Cardiac muscle cell (in vitro differentiated cells and primary cell): Measurements from ENCODE around the gene FBXL15. TPM values are rescaled to one million over a fixed set of nuclear protein-coding genes. Genes with fewer than 3 reads are reported as not detected.

Source experiments
- DNase-seq, 2 donors: peaks; one replicate each; pipeline versions ENCODE4 v3.0.0 to v3.0.0-alpha.2; 2010 to 2017; ENCODE audit warnings: low read depth in 1 of 2, low spot score in 1 of 2
- H3K27ac ChIP-seq: fragments of 200-600 bp; sonication (generic); 2 replicates; pipeline ENCODE4 v1.5.1; 2016
- H3K27me3 ChIP-seq: fragments of 200-600 bp; sonication (generic); 2 replicates; pipeline ENCODE4 v1.6.0; 2016; ENCODE audit warnings: control low read depth
- H3K36me3 ChIP-seq: fragments of 200-600 bp; sonication (generic); 2 replicates; pipeline ENCODE4 v1.5.1; 2016; ENCODE audit warnings: control low read depth
- H3K4me1 ChIP-seq: fragments of 200-600 bp; sonication (generic); 2 replicates; pipeline ENCODE4 v1.8.1; 2017; ENCODE audit warnings: low read depth, mild to moderate bottlenecking, mixed run types
- H3K4me3 ChIP-seq: fragments of 200-600 bp; sonication (generic); 2 replicates; pipeline ENCODE4 v1.5.1; 2016; ENCODE audit warnings: mild to moderate bottlenecking
- H3K9me3 ChIP-seq: fragments of 200-600 bp; sonication (generic); 2 replicates; pipeline ENCODE4 v1.5.1; 2017; ENCODE audit warnings: low read depth, mild to moderate bottlenecking, control low read depth
- CTCF ChIP-seq: IDR thresholded peaks from 2 replicates; pipeline ENCODE4 v1.5.1; 2012; ENCODE audit warnings: low read depth, mild to moderate bottlenecking, low read length
- polyA plus RNA-seq: library from polyadenylated mRNA; unstranded; fragments of >200 nt; fragmentation: Nextera tagmentation; extraction: Ambion mirVana; gene quantifications from 2 replicates; pipeline ENCODE4 v1.2.1, GENCODE V29; 2016
- total RNA-seq: library from RNA; depleted of rRNA; stranded (reverse); fragments of >200 nt; gene quantifications from 2 replicates; pipeline ENCODE4 v1.2.3, GENCODE V29; 2016

Gene FBXL15
- total and polyA plus RNA-seq, 2 experiments from 2014 or later: 36.3 to 46.3 TPM

- no peak overlapping the region for H3K27ac ChIP-seq
- no peak for DNase-seq
- H3K4me3 ChIP-seq: no peak overlapping the region
- TF ChIP-seq CTCF: no peak
- H3K27me3 ChIP-seq: peaks cover 27% of the 10 kb centered on the region
- H3K4me1 ChIP-seq: peaks cover 3% of the 10 kb centered on the region
- H3K36me3 ChIP-seq: no peaks in the 10 kb centered on the region
- H3K9me3 ChIP-seq: no peaks in the 10 kb centered on the region
Measured at GRCh38 chr10:102413806-102414561, 6.7 kb upstream of the FBXL15 start.

GRCh38 chr10:102414749-102415148, 5.9 kb upstream of the FBXL15 start:
- no peaks in the 10 kb centered on the region for H3K36me3 ChIP-seq
- no peaks in the 10 kb centered on the region for H3K9me3 ChIP-seq
- TF ChIP-seq CTCF: no peak
- peaks cover 22% of the 10 kb centered on the region for H3K27me3 ChIP-seq
- no peak for DNase-seq
- no peak overlapping the region for H3K4me3 ChIP-seq
- no peak overlapping the region for H3K27ac ChIP-seq
- H3K4me1 ChIP-seq: peaks cover 8% of the 10 kb centered on the region

GRCh38 chr10:102416283-102416682, 4.4 kb upstream of the FBXL15 start:
- Histone ChIP-seq H3K27ac (no peak overlapping the region), H3K4me3 (no peak overlapping the region), H3K9me3 (no peaks in the 10 kb centered on the region), H3K27me3 (peaks cover 11% of the 10 kb centered on the region), H3K36me3 (no peaks in the 10 kb centered on the region), H3K4me1 (peaks cover 12% of the 10 kb centered on the region)
- TF ChIP-seq CTCF: no peak
- DNase-seq: no peak

GRCh38 chr10:102416695-102417094, 3.9 kb upstream of the FBXL15 start:
- peaks cover 7% of the 10 kb centered on the region for H3K27me3 ChIP-seq
- no peak for TF ChIP-seq CTCF
- no peaks in the 10 kb centered on the region for H3K36me3 ChIP-seq
- H3K9me3 ChIP-seq: no peaks in the 10 kb centered on the region
- H3K4me3 ChIP-seq: no peak overlapping the region
- peaks cover 12% of the 10 kb centered on the region for H3K4me1 ChIP-seq
- DNase-seq: no peak
- H3K27ac ChIP-seq: no peak overlapping the region

- DNase-seq: peak in 1 of 2 donors; percentile 32
- H3K27ac ChIP-seq: no peak within 1 kb of the TSS
- H3K4me1 ChIP-seq: peaks cover 19% of the 10 kb centered on the region
- peak within 1 kb of the TSS; percentile 55 for H3K4me3 ChIP-seq
- H3K36me3 ChIP-seq: peaks cover 7% of the 10 kb centered on the region
- H3K27me3 ChIP-seq: no peaks in the 10 kb centered on the region
- TF ChIP-seq CTCF: no peak
- no peaks in the 10 kb centered on the region for H3K9me3 ChIP-seq
Measured at GRCh38 chr10:102418622-102419268, 1.9 kb upstream of the FBXL15 start, which contains the start of gene PSD. Gene PSD (minus strand): TSS chr10:102418785. CDS start chr10:102417038, 1,747 bp downstream.
